Lower leg skin (tissue), 3 donors: ENCODE results near the gene FN3K.

ENCODE experiments used
- CTCF ChIP-seq, 3 donors: fragments of 450-650 bp; IDR thresholded peaks; one replicate each; pipeline ENCODE4 v1.5.1; 2016; ENCODE audit warnings: antibody characterized with exemption in 3 of 3, mild to moderate bottlenecking in 3 of 3, moderate library complexity in 2 of 3
- POLR2A ChIP-seq, 2 donors: fragments of 450-650 bp; IDR thresholded peaks; one replicate each; pipeline ENCODE4 v1.6.1; 2016 to 2017; ENCODE audit warnings: antibody characterized with exemption in 2 of 2, mild to moderate bottlenecking in 1 of 2, moderate library complexity in 1 of 2

GRCh38 chr17:82709676-82710498 is 25.5 kb upstream of the FN3K start:
- TF ChIP-seq CTCF (IDR thresholded peaks at IDR 0.05): no peak
- no peak for TF ChIP-seq POLR2A (IDR thresholded peaks at IDR 0.05)
